SK-N-SH treated with all-trans-retinoic acid at 6 μM for 48 hours (cell line): ENCODE results near the gene MYH15.
A peak's percentile ranks its signal among the peaks of the same experiment; 100 is the strongest.

Experiments
- ATAC-seq: fragments of 200-7000 bp; cut with Tn5 transposase; 3 replicates; pipeline ENCODE4 v1.9.1; 2020; ENCODE audit warnings: mild to moderate bottlenecking, moderate library complexity
- ESRRG ChIP-seq: fragments of 250-450 bp; sonication (Bioruptor Pico); IDR thresholded peaks from 2 replicates; pipeline ENCODE4 v1.6.1; 2021; ENCODE audit warnings: mild to moderate bottlenecking
- ISL1 ChIP-seq: fragments of 250-450 bp; sonication (Bioruptor Pico); IDR thresholded peaks from 2 replicates; pipeline ENCODE4 v2.1.2; 2022; ENCODE audit warnings: mild to moderate bottlenecking, moderate library complexity
- TCF4 ChIP-seq: fragments of 250-450 bp; sonication (Bioruptor Pico); IDR thresholded peaks from 2 replicates; pipeline ENCODE4 v1.8.0; 2021; ENCODE audit warnings: mild to moderate bottlenecking, moderate library complexity, borderline replicate concordance
- ZFP3 ChIP-seq: fragments of 250-450 bp; sonication (Bioruptor Pico); IDR thresholded peaks from 2 replicates; pipeline ENCODE4 v1.5.0; 2020; ENCODE audit warnings: mild to moderate bottlenecking, moderate library complexity
- ZNF565 ChIP-seq: fragments of 450-650 bp; formaldehyde crosslinking; conservative IDR thresholded peaks from 2 replicates; pipeline ENCODE4 v1.5.0; 2020; ENCODE audit warnings: low read depth, mild to moderate bottlenecking, moderate library complexity
- ZNF70 ChIP-seq: fragments of 450-650 bp; formaldehyde crosslinking; IDR thresholded peaks from 2 replicates; pipeline ENCODE4 v1.5.0; 2020; ENCODE audit warnings: mild to moderate bottlenecking, moderate library complexity
- TF ChIP-seq, protein P1 (sequence below): fragments of 250-450 bp; sonication (Bioruptor Pico); IDR thresholded peaks from 2 replicates; pipeline ENCODE4 v1.8.0; 2020; ENCODE audit warnings: mild to moderate bottlenecking, moderate library complexity, borderline replicate concordance
- TF ChIP-seq, protein P2 (sequence below): fragments of 250-450 bp; sonication (Bioruptor Pico); IDR thresholded peaks from 2 replicates; pipeline ENCODE4 v1.5.0; 2020; ENCODE audit warnings: mild to moderate bottlenecking, moderate library complexity
- TF ChIP-seq, protein P3 (sequence below): fragments of 250-450 bp; sonication (Bioruptor Pico); IDR thresholded peaks from 2 replicates; pipeline ENCODE4 v1.8.0; 2021; ENCODE audit warnings: low read depth, mild to moderate bottlenecking, moderate library complexity, borderline replicate concordance

MYH15 gene

DNA sequence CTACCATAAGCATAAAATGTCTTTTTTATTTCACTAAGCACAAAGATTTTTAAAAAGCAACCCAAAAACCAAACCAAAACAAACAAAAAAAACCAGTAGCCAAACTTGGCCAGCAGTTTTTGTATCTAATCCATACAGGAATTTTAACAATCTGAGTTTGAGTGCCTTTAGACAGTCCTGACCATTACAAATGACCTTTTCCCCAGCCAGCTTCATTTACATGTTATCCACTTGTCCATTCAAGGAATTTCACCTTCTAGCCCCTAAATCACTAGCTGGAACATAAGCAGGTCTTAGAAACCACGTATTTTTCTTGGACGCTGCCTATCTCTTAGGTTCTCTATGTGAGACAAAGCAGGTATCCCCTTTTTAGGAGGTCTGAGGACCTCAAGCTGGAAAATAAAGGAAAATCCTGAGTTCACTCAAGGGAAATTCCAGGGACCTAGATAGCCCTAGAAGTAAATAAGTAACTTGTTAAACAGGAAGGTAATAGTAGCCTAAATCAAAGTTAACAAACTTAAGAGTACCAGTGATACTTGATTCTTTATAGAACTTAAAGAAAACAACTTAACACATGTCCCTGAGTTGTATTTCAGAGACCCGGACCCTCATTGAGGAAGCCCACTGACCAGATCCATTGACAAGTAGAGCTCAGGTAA lies 44.6 kb upstream of the MYH15 start:
- no peak; the same call in 2 of the 3 replicates for ATAC-seq
- TF ChIP-seq ISL1 (peak; percentile 55), ESRRG (CRISPR knock-in tag) (no peak), ZNF565 (CRISPR knock-in tag) (no peak)
- TF ChIP-seq, all 23 proteins: peak for 1

DNA sequence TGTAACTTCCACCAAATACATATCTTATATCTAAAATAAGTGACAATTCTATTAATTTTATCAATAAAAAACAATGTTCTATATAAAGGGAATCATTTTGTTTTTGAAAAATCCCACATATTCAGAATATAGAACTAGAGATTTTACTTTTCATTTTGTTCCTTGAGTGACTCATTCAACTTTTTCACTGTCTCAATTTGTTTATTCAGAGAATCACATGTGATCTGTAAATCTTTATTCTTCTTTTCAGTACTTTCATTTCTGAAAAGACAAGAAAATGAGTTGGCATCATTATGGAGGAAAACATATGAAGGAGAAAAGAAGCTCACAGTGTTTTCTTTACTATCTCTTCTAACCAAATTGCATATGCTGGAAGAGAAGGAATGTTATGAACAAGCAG lies 43.8 kb upstream of the MYH15 start:
- ATAC-seq = no peak
- TF ChIP-seq, protein P1, sequence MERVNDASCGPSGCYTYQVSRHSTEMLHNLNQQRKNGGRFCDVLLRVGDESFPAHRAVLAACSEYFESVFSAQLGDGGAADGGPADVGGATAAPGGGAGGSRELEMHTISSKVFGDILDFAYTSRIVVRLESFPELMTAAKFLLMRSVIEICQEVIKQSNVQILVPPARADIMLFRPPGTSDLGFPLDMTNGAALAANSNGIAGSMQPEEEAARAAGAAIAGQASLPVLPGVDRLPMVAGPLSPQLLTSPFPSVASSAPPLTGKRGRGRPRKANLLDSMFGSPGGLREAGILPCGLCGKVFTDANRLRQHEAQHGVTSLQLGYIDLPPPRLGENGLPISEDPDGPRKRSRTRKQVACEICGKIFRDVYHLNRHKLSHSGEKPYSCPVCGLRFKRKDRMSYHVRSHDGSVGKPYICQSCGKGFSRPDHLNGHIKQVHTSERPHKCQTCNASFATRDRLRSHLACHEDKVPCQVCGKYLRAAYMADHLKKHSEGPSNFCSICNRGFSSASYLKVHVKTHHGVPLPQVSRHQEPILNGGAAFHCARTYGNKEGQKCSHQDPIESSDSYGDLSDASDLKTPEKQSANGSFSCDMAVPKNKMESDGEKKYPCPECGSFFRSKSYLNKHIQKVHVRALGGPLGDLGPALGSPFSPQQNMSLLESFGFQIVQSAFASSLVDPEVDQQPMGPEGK (CRISPR knock-in tag) = no peak
- TF ChIP-seq ZNF565 (CRISPR knock-in tag) (no peak), ZFP3 (no peak), ZNF70 (CRISPR knock-in tag) (no peak)
- TF ChIP-seq, protein P2, sequence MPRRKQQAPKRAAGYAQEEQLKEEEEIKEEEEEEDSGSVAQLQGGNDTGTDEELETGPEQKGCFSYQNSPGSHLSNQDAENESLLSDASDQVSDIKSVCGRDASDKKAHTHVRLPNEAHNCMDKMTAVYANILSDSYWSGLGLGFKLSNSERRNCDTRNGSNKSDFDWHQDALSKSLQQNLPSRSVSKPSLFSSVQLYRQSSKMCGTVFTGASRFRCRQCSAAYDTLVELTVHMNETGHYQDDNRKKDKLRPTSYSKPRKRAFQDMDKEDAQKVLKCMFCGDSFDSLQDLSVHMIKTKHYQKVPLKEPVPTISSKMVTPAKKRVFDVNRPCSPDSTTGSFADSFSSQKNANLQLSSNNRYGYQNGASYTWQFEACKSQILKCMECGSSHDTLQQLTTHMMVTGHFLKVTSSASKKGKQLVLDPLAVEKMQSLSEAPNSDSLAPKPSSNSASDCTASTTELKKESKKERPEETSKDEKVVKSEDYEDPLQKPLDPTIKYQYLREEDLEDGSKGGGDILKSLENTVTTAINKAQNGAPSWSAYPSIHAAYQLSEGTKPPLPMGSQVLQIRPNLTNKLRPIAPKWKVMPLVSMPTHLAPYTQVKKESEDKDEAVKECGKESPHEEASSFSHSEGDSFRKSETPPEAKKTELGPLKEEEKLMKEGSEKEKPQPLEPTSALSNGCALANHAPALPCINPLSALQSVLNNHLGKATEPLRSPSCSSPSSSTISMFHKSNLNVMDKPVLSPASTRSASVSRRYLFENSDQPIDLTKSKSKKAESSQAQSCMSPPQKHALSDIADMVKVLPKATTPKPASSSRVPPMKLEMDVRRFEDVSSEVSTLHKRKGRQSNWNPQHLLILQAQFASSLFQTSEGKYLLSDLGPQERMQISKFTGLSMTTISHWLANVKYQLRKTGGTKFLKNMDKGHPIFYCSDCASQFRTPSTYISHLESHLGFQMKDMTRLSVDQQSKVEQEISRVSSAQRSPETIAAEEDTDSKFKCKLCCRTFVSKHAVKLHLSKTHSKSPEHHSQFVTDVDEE = no peak
- TF ChIP-seq, protein P3, sequence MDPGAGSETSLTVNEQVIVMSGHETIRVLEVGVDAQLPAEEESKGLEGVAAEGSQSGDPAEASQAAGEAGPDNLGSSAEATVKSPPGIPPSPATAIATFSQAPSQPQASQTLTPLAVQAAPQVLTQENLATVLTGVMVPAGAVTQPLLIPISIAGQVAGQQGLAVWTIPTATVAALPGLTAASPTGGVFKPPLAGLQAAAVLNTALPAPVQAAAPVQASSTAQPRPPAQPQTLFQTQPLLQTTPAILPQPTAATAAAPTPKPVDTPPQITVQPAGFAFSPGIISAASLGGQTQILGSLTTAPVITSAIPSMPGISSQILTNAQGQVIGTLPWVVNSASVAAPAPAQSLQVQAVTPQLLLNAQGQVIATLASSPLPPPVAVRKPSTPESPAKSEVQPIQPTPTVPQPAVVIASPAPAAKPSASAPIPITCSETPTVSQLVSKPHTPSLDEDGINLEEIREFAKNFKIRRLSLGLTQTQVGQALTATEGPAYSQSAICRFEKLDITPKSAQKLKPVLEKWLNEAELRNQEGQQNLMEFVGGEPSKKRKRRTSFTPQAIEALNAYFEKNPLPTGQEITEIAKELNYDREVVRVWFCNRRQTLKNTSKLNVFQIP = no peak

DNA sequence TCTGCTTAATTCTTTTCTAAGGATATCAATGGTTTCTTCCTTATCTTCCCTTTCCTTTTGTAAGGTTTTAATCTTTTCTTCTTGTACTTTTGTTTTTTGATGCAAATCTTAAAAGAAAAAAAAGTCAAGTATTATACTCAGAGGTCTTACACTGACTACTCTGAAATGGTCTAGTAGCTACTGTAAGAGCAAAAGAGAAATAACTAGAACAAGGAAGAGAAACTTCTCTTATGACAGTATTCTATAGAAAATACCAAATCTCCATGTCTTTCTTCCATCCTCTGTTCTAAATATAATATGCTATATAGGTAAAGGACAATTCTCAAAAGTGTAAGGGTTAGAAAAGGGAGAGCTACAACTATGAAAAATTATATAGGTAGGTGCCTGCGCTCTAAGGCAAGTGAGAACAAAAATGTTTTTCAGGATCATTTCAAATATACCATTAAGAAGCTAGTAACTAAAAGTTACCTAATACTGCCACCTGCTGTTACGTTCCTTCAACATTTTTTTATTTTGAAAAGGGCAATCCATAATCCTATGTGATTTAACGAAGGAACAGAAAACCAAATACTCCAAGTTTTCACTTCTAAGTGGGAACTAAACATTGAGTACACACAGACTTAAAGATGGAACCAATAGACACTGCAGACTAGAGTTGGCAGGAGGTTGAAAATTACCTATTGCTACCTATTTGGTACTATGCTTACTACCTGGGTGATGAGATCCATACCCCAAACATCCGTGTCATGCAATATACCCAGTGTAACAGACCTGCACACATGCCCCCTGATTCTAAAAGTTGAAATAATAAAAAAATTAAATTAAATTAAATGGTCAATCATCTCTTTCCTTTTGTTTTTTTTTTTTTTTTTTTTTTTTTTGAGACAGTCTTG lies 42.1 kb upstream of the MYH15 start:
- ATAC-seq = peak; percentile 83
- TF ChIP-seq, protein P1 (CRISPR knock-in tag) = no peak
- no peak for TF ChIP-seq ZFP3

DNA sequence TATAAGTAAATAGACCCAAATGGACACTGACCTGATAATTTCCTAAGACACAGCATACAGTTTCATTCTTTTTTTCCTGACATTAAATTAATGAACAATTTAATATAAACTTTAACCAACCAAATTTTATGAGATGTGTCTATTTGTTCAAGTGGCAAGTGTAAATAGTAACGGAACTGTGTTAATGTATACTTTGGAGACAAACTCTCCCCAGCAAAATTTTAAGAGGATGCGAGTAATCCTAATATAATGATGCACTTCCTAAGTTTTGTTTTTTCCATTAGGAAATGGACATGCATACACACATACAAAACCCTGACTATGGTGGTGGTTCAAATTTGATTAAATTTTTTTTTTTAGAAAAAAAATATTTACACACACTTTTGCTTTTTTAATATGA lies 38.5 kb upstream of the MYH15 start:
- no peak for ATAC-seq
- no peak for TF ChIP-seq TCF4 (CRISPR knock-in tag)

DNA sequence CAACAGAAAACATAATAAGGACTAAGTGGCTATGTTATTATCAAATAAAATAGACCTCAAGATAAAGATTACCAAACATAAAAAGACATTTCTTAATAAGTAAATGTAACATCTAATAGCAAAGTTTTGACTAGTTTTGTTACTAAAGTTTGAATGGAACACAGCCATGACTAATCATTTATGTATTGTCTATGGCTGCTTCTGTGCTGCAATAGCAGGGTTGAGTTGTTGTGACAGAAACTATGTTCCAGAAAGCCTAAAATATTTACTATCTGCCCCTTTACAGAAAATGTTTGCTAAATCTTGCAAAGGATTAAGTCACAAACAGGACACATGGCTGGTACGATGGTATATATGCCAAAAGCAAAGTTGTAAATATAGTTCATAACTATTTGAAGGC lies 37.9 kb upstream of the MYH15 start:
- ATAC-seq = 0 out of 3 replicates have a peak, but pooled peaks have one; percentile 19
- TF ChIP-seq, protein P3 = no peak
- TF ChIP-seq, protein P2 = no peak
- TF ChIP-seq ZNF70 (CRISPR knock-in tag) = no peak
- TF ChIP-seq ESRRG (CRISPR knock-in tag) = no peak
- TF ChIP-seq, all 23 proteins: peak for 0
